A549 (cell line): ENCODE data around the gene DPT. TPM values are rescaled to one million over a fixed set of nuclear protein-coding genes. Genes with fewer than 3 reads are reported as not detected.

Experiments used
- ATAC-seq, 2 experiments: fragments of 200-7000 bp in 1 of 2; fragments of >200 bp in 1 of 2; cut with Nextera tagmentation in 1 of 2; cut with Tn5 transposase in 1 of 2; 3 replicates each; pipeline versions ENCODE4 v1.8.0 to v1.9.1; 2018 to 2020; ENCODE audit warnings: mild to moderate bottlenecking in 1 of 2, moderate library complexity in 1 of 2
- CTCF ChIA-PET: fragments of 300-600 bp; sonication (Branson Sonifier 250); formaldehyde crosslinking; extraction: SDS; loops from one replicate; lab custom pipeline; 2021; ENCODE audit warnings: antibody characterized with exemption, inconsistent platforms; lab: Yijun Ruan, JAX
- POLR2A ChIA-PET: fragments of 350-600 bp; formaldehyde crosslinking; extraction: SDS; loops from one replicate; lab custom pipeline; 2021; ENCODE audit warnings: antibody characterized with exemption, inconsistent platforms; lab: Yijun Ruan, JAX
- DNase-seq, 2 experiments: peaks; one replicate each; pipeline versions ENCODE4 v3.0.0 to v3.0.0-alpha.2; 2011 to 2016; ENCODE audit warnings: low read depth in 1 of 2, low spot score in 1 of 2
- FAIRE-seq: peaks from 2 replicates; lab custom pipeline; 2011; peaks lifted over from hg19 to GRCh38; lab: Jason Lieb, UNC
- H3K27ac ChIP-seq, 2 experiments: fragments of >200 bp; sonication (Bioruptor Twin); formaldehyde crosslinking; 3 replicates each; pipeline ENCODE4 v1.5.1; 2016 to 2017
- H3K4me1 ChIP-seq: fragments of >200 bp; sonication (Bioruptor Twin); formaldehyde crosslinking; 3 replicates; pipeline ENCODE4 v1.6.1; 2016
- H3K4me2 ChIP-seq: fragments of >200 bp; sonication (Bioruptor Twin); formaldehyde crosslinking; 3 replicates; pipeline ENCODE4 v1.6.1; 2016
- H3K4me3 ChIP-seq: fragments of >200 bp; sonication (Bioruptor Twin); formaldehyde crosslinking; 3 replicates; pipeline ENCODE4 v1.5.1; 2016
- H3K9me3 ChIP-seq: fragments of >200 bp; sonication (Bioruptor Twin); formaldehyde crosslinking; 3 replicates; pipeline ENCODE4 v1.6.1; 2016
- BHLHE40 ChIP-seq: IDR thresholded peaks from 2 replicates; pipeline ENCODE4 v1.6.1; 2012; ENCODE audit warnings: low read depth, low read length, inconsistent platforms
- CBX8 ChIP-seq: fragments of 200-600 bp; sonication (generic); IDR thresholded peaks from 2 replicates; pipeline ENCODE4 v1.6.1; 2016
- CEBPB ChIP-seq, 2 experiments: fragments of >200 bp in 1 of 2; sonication (Bioruptor Twin) in 1 of 2; formaldehyde crosslinking in 1 of 2; IDR thresholded peaks; 2 replicates each; pipeline ENCODE4 v1.6.1; 2012 to 2016
- CHD2 ChIP-seq: fragments of 150-350 bp; IDR thresholded peaks from 2 replicates; pipeline ENCODE4 v1.6.1; 2014; ENCODE audit warnings: low read length; ENCODE audit not compliant: partially characterized antibody
- CHD4 ChIP-seq: fragments of 200-600 bp; sonication (generic); IDR thresholded peaks from 2 replicates; pipeline ENCODE4 v1.6.1; 2016; ENCODE audit warnings: antibody characterized with exemption, mild to moderate bottlenecking, borderline replicate concordance
- EP300 ChIP-seq, 2 experiments: fragments of >200 bp; sonication (Bioruptor Twin); formaldehyde crosslinking; IDR thresholded peaks; 2 replicates in 1 of 2; 3 replicates in 1 of 2; pipeline ENCODE4 v1.6.1; 2016 to 2017
- ESRRA ChIP-seq: fragments of 150-350 bp; IDR thresholded peaks from 2 replicates; pipeline ENCODE4 v1.6.1; 2014; ENCODE audit warnings: mild to moderate bottlenecking, low read length, borderline replicate concordance
- FOSL2 ChIP-seq, 2 experiments: fragments of 450-650 bp in 1 of 2; fragments of >200 bp in 1 of 2; sonication (Bioruptor Twin) in 1 of 2; formaldehyde crosslinking; IDR thresholded peaks; 2 replicates each; pipeline versions ENCODE4 v1.5.0 to v1.6.1; 2016 to 2020; ENCODE audit warnings: mild to moderate bottlenecking in 1 of 2, moderate library complexity in 1 of 2
- GATA3 ChIP-seq: IDR thresholded peaks from 2 replicates; pipeline ENCODE4 v1.6.1; 2012; ENCODE audit warnings: borderline replicate concordance
- HES2 ChIP-seq: fragments of >200 bp; sonication (Bioruptor Twin); formaldehyde crosslinking; IDR thresholded peaks from 2 replicates; pipeline ENCODE4 v1.6.1; 2016
- HEYL ChIP-seq: fragments of 250-450 bp; sonication (Bioruptor Pico); IDR thresholded peaks from 2 replicates; pipeline ENCODE4 v1.8.0; 2021; ENCODE audit warnings: mild to moderate bottlenecking, moderate library complexity
- HMGXB4 ChIP-seq: fragments of 250-450 bp; sonication (Bioruptor Pico); IDR thresholded peaks from 2 replicates; pipeline ENCODE4 v1.5.0; 2021; ENCODE audit warnings: mild to moderate bottlenecking, moderate library complexity, borderline replicate concordance
- JUN ChIP-seq, 2 experiments: fragments of >200 bp; sonication (Bioruptor Twin); formaldehyde crosslinking; IDR thresholded peaks; 2 replicates in 1 of 2; 3 replicates in 1 of 2; pipeline ENCODE4 v1.6.1; 2016 to 2017
- JUNB ChIP-seq: fragments of >200 bp; sonication (Bioruptor Twin); formaldehyde crosslinking; IDR thresholded peaks from 2 replicates; pipeline ENCODE4 v1.6.1; 2016
- KDM1A ChIP-seq: fragments of 200-600 bp; sonication (generic); IDR thresholded peaks from 2 replicates; pipeline ENCODE4 v1.6.1; 2016; ENCODE audit warnings: low read depth, mild to moderate bottlenecking
- KDM5A ChIP-seq: fragments of 200-600 bp; sonication (generic); IDR thresholded peaks from 2 replicates; pipeline ENCODE4 v1.6.1; 2016; ENCODE audit warnings: antibody characterized with exemption, mild to moderate bottlenecking
- POLR2A ChIP-seq: IDR thresholded peaks from 2 replicates; pipeline ENCODE4 v1.6.1; 2012; ENCODE audit warnings: mild to moderate bottlenecking, low read length
- RARB ChIP-seq: fragments of 250-450 bp; sonication (Bioruptor Pico); IDR thresholded peaks from 2 replicates; pipeline ENCODE4 v1.8.0; 2021; ENCODE audit warnings: mild to moderate bottlenecking, moderate library complexity
- RCOR1 ChIP-seq: fragments of 150-350 bp; IDR thresholded peaks from 2 replicates; pipeline ENCODE4 v1.6.1; 2014; ENCODE audit warnings: antibody characterized with exemption, low read length, low read depth
- RFX5 ChIP-seq: fragments of 450-650 bp; IDR thresholded peaks from 2 replicates; pipeline ENCODE4 v1.7.1; 2014; ENCODE audit warnings: antibody characterized with exemption, mild to moderate bottlenecking, moderate library complexity
- SREBF2 ChIP-seq: fragments of 450-650 bp; IDR thresholded peaks from 2 replicates; pipeline ENCODE4 v1.6.1; 2014; ENCODE audit warnings: mild to moderate bottlenecking, moderate library complexity
- WGBS: methylation state at CpG from one replicate; pipeline ENCODE4 v1.1.6; 2017; ENCODE audit errors: missing lambda C conversion rate; 5-methylcytosine and 5-hydroxymethylcytosine counted together
- polyA plus RNA-seq, 4 experiments: library from polyadenylated mRNA; depleted of rRNA in 3 of 4; stranded (reverse); fragments of >200 nt; fragmentation: RNase III in 1 of 4; extraction: RNeasy Plus Mini Kit Qiagen cat#74134 plus additional on column Dnase treatment in 1 of 4; gene quantifications; 2 replicates in 3 of 4; 3 replicates in 1 of 4; pipeline ENCODE4 v1.2.3, GENCODE V29; 2011 to 2017
- TF ChIP-seq, protein P1 (sequence below): fragments of 450-650 bp; IDR thresholded peaks from 2 replicates; pipeline ENCODE4 v1.6.1; 2014; ENCODE audit warnings: antibody characterized with exemption
- TF ChIP-seq, protein P2 (sequence below): fragments of >200 bp; sonication (Bioruptor Twin); formaldehyde crosslinking; IDR thresholded peaks from 3 replicates; pipeline ENCODE4 v1.6.1; 2016
- TF ChIP-seq, protein P3 (sequence below): IDR thresholded peaks from 2 replicates; pipeline ENCODE4 v1.6.1; 2012

The DPT gene
- polyA plus RNA-seq, 2 of the 4 experiments (the other 2 are of a cell fraction) = not detected

DNA sequence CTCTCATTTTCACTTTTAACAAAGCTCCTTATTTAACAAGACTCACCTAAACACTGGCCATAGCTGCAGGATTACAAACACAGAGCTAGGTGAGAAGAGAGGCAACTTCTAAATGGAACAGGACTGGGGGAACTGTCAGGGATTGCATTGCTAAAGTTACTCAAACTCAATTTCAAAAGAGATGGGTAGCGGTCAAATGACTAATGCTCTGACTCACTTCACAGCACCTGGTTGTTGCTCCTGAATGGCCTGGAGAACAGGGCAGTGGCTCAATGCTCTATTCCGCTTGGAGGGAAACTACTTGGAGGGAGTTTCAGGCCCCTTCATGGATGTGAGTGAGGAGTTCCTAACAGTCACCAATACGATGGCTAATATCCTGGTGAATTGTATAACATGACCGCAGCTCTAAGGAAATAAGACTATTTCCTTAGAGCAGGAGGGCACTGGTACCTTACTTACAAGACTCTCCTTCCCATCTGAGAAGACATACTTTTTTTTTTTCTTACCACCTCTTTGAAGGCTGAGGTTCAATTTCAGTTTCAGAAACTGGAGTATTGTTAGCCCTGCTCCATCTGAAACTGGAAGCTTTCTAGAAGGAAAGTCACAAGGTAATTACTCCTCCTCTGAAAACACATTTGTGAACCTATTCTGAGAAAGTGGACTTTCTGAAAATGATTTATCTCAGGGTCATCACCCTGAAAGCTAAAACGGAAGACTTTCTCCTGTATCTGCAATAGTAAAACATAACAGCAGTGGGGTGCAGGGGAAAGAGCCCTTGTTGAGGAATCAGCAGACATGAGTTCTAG, 9.5 kb downstream of the DPT start:
- TF ChIP-seq CEBPB (IDR thresholded peaks at IDR 0.05) (peak; percentile 64 to 73), FOSL2 (IDR thresholded peaks at IDR 0.05) (peak; percentile 73), FOSL2 (CRISPR knock-in tag; IDR thresholded peaks at IDR 0.05) (peak; percentile 75), CHD2 (no peak), RFX5 (no peak), JUN (IDR thresholded peaks at IDR 0.05) (peak in 1 of 2 experiments; percentile 25; a peak in 1 of 5 replicates), KDM1A (no peak), HMGXB4 (CRISPR knock-in tag) (no peak), JUNB (peak; percentile 71), HES2 (0 out of 2 replicates have a peak, but pooled peaks have one; percentile 24), SREBF2 (no peak)
- TF ChIP-seq, protein P1, sequence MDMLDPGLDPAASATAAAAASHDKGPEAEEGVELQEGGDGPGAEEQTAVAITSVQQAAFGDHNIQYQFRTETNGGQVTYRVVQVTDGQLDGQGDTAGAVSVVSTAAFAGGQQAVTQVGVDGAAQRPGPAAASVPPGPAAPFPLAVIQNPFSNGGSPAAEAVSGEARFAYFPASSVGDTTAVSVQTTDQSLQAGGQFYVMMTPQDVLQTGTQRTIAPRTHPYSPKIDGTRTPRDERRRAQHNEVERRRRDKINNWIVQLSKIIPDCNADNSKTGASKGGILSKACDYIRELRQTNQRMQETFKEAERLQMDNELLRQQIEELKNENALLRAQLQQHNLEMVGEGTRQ = no peak
- ATAC-seq = peak; percentile 80 to 95
- FAIRE-seq = peak; percentile 36
- ChIA-PET POLR2A (interaction anchor here (0.8 to 0.9 kb wide), 2 partner anchors 10 to 387 kb away, joined by 3 to 8 read pairs; partner anchors contain the start of gene ATP1B1), CTCF (interaction anchor here (0.8 to 1.9 kb wide), 5 partner anchors 9 to 629 kb away, joined by 3 to 5 read pairs (median 3); partner anchors contain the start of gene DPT)
- Histone ChIP-seq H3K4me3 (no peak overlapping the region), H3K9me3 (no peaks in the 10 kb centered on the region), H3K4me1 (peaks cover 12% of the 10 kb centered on the region), H3K4me2 (peak overlapping the region; percentile 51), H3K27ac (peak overlapping the region in 1 of 2 experiments; percentile 65; a peak in 3 of 6 replicates)
- WGBS = 56% methylated on average over 5 of the region's 5 CpGs
- peak; percentile 34 to 68 for DNase-seq

DNA sequence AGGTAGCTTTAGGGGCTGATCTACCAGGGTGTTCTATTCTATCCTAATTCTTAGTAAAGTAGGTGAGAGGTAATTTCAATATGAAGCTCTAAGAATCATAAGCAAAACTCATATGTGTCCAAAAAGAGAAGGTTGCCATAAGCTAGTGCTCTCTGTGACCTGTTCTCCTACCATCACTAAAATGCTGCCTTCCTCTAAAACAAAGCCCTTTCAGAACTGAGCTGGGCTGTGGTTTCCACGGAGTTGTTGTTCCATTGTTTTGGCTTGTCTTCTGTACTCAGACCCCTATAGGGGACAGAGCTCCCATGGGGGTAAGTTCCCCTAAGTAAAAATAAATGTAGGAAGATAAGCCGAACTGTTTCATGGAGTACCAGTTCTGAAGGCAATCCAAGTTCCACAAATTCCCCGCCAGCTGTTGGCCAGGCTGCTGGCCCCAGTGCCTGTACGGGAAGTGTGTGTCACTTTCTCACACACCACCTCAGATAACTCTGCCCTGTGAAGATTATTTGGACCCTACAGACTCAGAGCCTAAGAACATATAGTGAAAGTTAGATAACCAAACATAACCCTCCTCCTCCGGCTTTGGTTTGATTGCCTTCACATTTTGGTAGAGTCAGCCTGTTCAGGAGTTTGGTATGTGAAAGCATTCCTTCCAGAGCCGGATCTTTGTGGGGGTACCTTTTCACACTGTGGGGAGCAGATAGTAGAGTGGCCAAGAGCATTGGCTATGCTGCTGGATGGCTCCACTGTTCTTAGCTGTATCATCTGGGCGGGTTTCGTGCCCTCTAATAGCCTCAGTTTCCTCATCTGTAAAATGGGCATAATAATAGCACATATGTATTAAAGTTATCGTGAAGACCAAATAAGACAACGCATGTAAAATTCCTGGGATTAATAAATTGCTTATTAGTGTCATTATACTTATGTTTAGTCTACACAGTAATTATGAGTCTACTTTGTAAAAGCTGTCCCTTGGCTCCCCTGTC, 10.8 kb downstream of the DPT start:
- H3K27ac ChIP-seq = peak overlapping the region in 1 of 2 experiments; percentile 65; a peak in 2 of 6 replicates
- POLR2A ChIA-PET = interaction anchor here (0.8 to 0.9 kb wide), 2 partner anchors 8 to 388 kb away, joined by 3 to 8 read pairs; partner anchors contain the start of gene ATP1B1
- peaks cover 12% of the 10 kb centered on the region for H3K4me1 ChIP-seq
- FAIRE-seq = no peak
- TF ChIP-seq EP300 (IDR thresholded peaks at IDR 0.05) = no peak
- no peak for TF ChIP-seq CHD4
- TF ChIP-seq, protein P2, sequence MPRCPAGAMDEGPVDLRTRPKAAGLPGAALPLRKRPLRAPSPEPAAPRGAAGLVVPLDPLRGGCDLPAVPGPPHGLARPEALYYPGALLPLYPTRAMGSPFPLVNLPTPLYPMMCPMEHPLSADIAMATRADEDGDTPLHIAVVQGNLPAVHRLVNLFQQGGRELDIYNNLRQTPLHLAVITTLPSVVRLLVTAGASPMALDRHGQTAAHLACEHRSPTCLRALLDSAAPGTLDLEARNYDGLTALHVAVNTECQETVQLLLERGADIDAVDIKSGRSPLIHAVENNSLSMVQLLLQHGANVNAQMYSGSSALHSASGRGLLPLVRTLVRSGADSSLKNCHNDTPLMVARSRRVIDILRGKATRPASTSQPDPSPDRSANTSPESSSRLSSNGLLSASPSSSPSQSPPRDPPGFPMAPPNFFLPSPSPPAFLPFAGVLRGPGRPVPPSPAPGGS = no peak
- TF ChIP-seq BHLHE40 = no peak
- no peak for TF ChIP-seq GATA3
- TF ChIP-seq JUNB = no peak
- TF ChIP-seq, protein P3, sequence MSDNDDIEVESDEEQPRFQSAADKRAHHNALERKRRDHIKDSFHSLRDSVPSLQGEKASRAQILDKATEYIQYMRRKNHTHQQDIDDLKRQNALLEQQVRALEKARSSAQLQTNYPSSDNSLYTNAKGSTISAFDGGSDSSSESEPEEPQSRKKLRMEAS = no peak
- TF ChIP-seq ESRRA = no peak
- TF ChIP-seq HEYL = no peak
- TF ChIP-seq RFX5 = no peak
- no peak for TF ChIP-seq CBX8
- TF ChIP-seq POLR2A = no peak
- TF ChIP-seq KDM5A = no peak
- TF ChIP-seq RCOR1 = no peak
- TF ChIP-seq HMGXB4 (CRISPR knock-in tag) = no peak
- TF ChIP-seq FOSL2 (IDR thresholded peaks at IDR 0.05) = no peak
- TF ChIP-seq FOSL2 (CRISPR knock-in tag; IDR thresholded peaks at IDR 0.05) = no peak
- TF ChIP-seq RARB (CRISPR knock-in tag) = no peak
- TF ChIP-seq, all 56 proteins: peak for 0
- ATAC-seq (no peak), DNase-seq (no peak)
- WGBS = 82% methylated on average over 10 of the region's 10 CpGs
- Histone ChIP-seq H3K4me3 (no peak overlapping the region), H3K4me2 (no peak overlapping the region), H3K9me3 (no peaks in the 10 kb centered on the region)
- CTCF ChIA-PET = interaction anchor here (0.8 to 1.9 kb wide), 4 partner anchors 11 to 630 kb away, joined by 3 to 5 read pairs (median 4); partner anchors contain the start of gene DPT
